ENCODE results near the gene KCTD5.
A peak's percentile ranks its signal among the peaks of the same experiment; 100 is the strongest.
"Not testable (repeated sequence)": the region's sequence is repeated elsewhere in the genome, so short reads cannot be mapped to it uniquely, and the experiment has no call there.

KCTD5 gene

DNA sequence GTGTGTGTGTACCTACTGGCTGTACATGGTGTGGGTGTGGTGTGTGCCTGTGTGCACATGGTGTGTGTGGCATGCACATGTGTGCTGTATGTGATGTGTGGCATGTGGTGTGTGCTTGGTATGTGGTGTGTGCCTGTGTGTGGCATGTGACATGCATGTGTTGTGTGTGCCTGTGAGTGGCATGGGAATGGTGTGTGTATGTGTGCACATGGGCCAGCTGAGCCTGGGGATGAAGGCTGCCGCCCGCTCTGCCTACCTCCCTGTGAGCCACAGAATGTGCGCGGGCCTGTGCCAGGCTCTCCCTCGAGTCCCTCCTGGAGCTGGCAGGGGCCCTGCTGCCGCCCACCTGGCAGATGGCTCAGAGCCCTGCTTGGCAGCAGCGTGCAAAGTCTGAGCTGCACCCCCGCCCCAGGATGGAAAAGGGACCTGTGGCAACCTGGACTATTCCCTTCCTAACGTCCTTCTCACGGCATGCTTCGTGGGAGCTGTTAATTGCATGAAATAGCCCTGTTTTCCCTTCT lies 28.4 kb downstream of the KCTD5 start:
- DNase-seq: no peak

DNA sequence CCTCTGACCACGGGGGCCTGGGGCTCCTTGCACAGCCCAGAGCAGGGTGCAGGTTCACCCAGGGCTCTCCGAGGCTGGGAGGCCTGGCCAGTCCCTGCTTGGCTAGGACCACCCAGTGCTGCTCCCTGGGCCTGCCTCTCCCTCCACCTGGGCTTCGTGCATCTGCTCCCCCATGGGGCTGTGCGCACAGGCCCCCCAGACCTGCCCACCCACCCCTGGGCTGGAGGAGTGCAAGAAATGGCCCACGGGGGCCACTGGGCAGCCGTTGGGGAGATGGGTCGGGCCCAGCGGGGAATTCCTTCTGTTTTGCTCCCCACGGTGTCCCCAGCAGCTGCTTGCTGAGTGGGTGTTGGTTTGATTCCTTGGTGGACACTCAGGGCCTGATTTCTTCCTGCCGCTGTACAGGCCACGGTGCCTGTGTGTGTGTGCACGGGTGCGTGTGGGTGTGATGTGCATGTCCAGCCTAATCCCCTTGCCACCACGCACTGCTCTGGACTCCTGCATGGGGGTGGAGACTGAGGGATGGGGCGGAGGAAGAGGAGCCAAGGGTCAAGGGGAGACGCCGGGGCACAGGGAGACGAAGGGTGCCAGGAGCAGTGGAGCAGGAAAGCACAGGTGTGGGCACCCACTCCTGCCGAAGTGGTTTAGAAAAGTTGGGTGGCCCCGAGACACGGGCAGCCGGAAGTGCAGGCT lies 29.2 kb downstream of the KCTD5 start:
- no peak for DNase-seq

DNA sequence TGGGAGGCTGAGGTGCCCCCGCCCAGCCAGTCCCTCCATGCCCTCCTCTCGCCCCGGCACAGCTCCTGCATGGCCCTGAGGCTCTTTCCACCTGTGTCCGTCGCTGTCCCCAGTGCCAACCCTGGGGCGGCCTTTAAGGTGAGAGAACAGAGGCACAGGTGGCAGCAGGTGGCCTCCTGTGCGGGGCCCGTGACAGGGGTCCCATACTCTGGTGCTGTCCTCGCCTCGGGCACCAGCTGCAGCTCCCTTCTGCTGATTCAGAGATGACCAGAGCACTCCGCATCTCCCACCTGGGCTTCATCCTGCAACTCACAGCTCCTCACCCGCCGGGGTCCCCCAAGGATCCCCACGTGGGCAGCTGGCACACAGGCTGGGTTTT lies 29.7 kb downstream of the KCTD5 start:
- DNase-seq: no peak

DNA sequence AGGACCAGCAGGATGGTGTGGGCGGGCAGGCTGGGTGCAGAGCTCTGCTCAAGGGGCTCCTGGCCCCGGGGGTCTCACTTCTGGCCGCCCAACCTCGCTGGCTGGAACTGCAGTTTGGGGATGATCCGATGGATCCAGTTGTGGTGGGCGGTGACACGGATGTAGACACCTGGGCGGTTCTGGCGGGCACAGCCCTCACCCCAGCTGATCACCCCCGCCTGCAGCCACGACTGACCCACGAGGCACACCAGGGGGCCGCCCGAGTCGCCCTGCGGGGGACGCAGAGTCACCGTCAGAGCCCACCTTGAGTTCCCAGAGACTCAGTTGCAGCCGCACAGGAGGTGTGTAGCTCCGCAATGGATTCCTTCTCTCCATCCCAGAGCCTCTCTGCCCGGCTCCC lies 30.2 kb downstream of the KCTD5 start:
- no peak for DNase-seq

DNA sequence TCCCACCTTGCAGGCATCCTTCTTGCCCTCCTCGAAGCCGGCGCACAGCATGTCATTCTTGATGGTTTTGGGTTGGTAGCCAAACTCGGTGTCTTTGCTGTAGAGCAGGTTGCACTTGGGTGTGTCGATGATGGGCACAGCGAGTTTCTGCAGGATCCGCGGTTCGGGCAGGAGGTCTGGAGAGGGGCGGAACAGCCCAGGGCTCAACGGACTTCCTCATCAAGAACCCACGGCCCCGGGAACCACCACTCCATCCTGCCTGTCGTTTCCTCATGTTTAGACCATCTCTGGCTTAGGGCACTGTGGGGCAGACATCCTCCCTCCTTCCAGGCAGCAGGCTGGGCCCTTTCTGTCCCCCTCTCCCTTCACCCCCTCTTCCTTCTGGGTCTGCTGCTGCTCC lies 31.2 kb downstream of the KCTD5 start:
- DNase-seq: no peak

DNA sequence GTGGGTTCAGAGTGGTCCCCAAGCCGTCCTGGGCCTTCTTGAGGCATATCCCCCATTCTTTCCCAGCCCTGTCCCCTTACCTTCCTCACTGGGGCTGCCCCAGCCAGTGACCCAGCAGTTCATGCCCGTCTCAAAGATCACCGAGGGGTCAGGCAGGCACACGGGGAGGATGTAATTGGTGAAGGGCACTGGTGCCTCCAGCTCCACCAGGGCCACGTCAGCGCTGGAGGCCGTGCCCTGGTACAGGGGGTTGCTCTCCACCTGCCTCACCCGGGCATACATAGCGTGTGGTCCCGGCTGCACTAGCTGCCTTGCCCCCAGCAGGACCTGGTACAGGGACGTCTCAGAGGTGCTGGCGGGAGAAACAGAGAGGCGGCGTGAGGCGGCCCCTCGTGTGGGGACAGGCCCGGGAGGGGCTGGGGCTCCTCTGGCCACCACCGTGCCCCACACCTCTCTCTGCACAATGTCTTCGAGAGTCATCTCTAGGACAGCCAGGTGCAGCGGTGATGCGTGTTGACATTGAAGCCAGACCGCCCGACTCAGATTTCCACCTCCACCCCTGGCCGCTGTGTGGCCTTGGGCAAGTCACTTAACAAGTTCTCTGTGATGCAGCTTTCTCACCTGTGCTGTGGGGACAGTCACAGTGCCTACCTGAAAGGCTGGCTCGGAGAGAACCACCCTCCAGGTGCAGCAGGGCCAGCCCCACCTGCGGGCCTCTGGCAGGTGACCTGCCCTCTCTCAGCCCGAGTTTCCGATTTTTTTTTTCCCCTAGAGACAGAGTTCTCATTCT lies 31.9 kb downstream of the KCTD5 start:
- DNase-seq: no peak

DNA sequence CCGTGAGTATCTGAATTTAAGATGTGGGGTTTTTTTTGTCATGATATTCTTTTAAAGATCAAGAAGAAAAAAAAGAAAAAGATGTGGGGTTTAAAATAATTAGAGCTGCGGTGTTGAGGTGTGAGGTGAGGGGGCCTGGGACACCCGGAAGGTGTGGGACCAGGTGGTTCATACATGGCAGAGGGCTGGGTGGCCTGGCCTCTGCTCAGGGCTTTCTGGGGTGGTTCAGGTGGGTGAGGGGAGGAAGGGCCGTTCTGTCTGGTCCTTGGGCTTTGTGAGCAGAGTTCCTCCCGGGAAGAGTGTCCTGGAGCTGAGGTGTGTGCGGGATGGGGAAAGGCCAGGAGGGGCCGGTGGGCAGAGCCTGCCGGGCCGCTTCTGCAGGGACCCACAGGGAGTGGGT lies 32.7 kb downstream of the KCTD5 start:
- no peak for DNase-seq

DNA sequence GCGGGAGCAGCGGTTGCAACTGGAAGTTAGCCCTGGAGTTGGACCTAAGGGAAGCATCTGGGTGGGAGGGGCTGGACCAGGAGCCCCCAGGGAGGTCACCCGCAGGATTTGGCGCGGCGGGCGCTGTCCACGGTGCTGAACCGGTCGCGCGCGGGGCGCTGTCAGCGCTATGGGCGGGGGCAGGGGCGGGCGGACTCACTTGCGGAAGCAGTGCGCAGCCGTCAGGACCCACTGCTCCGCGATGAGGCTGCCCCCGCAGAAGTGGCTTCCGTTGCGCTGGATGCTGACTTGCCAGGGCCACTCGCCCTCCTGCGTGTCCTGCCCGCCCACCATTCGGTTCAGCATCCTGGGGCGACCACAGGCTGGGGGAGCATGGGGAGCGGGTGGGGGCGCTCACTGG lies 33.2 kb downstream of the KCTD5 start:
- no peak for DNase-seq

DNA sequence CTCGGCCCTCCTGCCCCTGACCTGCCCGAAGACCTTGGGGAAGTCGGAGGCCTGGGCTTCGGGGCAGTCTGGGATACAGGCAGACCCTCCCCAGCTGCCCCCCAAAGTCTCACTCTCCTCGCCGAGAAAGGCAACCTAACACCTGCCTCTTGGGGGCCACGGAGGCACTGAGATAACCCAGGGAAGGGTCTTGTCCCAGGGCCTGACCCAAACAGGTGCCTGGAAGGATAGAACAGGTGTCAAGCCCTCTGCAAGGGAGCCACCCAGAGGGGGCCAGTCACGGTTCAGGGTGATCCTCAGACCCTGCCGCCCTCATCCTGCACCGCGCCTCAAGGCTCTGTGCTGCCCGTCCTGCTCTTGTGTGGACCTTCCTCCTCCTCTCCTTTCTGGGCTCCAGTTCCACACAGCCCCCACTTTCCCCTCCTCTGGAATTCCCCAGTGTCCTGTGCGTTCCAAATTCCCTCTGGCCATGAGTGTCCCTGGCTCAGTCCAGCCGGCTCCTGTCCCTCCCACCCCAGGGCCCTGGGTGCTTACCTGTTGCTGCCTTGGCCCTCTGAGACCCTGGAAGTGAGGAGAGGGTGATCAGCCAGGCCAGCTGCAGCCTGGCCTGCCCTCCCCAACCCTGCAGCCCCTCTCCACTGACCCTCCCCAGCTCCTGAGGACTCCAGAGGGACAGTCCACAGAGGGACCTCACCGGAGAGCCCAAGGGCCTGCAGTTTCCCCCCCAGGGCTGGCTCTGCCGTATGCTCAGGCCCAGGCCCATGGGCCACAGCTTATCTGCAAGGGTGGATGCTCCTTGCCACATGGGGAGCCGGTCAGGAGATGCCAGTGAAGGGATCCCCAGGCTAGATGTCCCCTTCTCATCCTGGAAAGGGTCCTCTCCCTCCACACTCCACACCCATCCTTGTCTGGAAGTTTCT lies 33.9 kb downstream of the KCTD5 start:
- no peak for DNase-seq

DNA sequence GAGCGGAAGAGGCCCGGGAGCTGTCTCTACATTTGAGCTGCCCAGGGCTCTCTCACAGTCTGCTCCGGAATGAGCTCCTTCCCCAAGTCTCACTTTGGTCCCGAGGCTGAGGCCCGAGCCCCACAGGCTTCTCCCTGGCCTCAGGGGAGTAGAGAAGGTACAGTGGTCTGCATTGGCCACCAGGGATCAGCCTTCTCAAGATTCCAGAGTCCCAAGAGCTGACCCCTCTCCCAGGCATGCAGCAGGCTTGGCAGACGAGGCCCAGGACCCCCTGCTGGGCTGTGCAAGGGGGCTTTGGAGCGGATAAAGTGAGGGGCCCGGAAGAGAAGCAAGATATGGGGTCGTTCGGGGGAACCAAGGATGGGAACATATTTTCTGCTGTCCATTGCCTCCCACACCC lies 34.6 kb downstream of the KCTD5 start:
- no peak for DNase-seq

DNA sequence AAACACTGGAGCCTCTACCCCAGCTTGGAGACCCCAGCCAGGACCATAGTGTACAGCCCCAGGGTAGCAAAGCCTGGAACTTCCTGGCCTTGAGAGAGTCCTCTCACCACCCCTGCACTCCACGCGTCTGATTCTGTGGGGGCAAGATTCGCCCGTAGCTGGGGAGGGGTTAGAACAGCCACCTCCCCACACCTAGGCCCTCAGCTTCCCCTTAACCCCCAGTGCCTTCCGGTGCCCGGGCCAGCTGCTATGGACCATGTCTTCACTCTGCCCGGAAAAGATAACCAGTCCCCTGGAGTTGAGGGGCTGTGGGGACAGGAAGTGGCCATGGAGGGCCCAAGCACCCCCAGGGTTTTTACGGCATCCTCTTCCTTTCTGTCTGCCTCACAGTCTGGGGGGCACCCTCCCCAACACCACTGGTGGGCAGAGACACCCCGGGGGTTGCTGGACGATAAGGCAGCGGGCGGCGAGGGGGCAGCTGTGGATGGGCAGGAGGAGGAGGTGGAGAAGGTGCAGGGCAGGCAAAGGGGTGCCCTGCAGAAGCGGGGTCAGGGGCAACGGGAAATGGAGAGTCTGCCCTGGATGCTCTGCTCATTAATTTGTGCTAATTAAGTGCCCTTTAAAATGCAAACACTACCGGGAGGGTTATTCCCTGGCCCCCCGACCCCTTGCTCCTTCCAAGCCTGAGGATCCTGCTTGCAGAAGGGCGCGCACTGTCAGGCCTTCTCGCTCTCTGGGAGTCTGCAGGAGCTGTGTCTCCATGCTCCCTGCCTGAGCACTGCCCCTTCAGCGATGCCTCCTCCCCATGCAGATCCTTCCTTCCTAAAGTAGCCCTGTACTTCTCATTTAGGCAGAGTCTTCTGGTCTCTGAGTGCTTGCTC lies 35.3 kb downstream of the KCTD5 start:
- DNase-seq: no peak

DNA sequence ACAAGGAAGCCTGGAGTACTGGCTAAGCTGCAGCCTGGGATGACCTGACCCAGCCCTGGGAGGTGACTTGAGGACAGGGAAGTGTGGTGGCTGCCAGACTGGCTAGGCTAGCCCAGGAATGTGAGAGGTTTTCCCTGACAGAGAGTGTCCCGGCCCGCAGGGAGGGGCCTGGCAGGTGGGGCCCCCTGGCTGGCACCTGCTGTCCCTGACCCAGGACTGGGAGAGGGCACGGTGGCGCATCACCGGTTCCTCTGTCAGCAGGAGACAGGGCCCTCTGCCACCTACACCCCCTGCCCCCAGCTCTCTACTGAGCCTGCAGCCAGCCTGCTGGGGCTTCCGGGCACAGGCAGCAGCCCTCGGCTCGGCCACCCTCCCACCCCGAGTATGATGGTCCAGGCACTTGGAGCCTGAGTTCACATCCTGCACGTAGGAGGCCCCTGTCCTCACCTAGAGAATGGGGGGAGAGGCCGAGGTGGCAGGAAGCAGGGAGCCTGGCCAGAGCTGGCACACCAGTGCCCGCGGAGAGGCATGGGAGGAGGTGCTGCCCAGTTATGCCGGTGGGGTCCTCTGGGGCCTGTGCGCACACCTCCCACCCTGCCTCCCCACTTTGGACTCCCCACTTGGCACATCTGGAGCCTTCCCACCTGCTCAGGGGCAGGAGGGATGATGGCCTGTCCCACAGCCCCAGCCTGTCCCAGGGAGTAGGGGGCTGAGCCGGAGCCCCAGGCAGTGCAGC lies 37.2 kb downstream of the KCTD5 start:
- DNase-seq: no peak

DNA sequence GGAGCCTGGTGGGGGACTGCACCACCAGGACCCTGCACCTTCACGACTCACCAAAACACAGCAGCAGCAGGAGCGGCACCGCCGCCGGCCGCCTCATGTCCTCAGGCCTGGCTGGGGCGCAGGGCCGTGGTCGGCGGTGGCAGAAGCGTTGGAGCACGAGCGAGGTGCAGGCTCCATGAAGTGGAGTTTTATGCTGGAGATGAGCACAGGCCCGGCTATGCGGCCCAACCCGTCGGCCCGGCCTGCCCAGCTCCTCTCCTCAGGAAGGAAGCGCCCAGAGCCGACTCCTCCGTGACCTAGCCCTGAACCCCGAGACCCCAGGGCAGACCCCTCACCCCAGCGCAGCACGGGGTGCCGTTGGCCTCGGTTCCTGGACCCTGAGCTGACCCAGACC lies 37.7 kb downstream of the KCTD5 start, which contains the start of gene PRSS27:
Gene PRSS27, minus strand, starts transcription at position 161 of the 394 bp plus-strand sequence. Its CDS starts 64 bp downstream, at position 97.
- DNase-seq: no peak

DNA sequence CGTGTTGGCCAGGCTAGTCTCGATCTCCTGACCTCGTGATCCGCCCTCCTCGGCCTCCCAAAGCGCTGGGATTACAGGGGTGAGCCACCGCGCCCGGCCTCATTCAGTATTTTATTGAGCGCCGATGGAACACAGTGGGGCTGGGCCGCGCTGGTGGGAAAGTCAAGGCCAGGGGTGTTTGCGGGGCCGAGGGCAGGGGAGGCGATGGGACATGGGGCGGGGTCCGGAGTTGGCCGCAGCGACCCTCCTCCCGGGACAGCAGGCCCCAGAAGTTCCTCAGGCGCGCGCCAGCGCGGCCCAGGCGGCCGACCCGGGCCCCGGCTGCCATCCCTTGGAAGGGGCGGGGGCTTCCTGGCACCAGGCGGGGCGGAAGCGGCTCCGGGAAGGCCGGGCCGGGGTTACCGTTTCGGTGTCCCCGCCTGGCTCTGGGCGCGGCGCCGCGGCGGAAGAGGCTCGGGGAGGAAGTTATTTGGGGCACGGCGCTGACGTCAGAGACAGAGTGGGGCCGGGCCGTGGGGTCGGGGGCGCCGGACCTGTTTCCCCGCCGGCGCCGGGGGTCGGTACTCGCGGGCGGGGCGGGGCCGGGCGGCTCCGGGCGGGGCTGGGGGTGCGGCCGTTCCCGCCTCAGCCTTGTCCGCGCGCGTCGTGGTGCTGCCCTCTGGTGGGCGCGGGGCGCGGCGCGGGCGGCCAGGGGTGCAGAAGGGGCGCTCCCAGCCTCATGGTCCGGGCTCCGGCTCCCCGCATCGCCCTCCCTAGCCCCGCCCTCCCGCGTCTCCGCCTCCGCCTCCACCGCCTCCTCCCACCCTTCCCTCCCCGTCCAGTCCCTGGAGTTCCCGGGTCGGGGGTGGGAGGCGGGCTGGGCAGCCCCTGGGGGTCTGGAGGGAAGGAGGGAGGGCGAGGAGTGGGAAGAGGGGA lies 38.7 kb downstream of the KCTD5 start:
- DNase-seq: peak; percentile 49

DNA sequence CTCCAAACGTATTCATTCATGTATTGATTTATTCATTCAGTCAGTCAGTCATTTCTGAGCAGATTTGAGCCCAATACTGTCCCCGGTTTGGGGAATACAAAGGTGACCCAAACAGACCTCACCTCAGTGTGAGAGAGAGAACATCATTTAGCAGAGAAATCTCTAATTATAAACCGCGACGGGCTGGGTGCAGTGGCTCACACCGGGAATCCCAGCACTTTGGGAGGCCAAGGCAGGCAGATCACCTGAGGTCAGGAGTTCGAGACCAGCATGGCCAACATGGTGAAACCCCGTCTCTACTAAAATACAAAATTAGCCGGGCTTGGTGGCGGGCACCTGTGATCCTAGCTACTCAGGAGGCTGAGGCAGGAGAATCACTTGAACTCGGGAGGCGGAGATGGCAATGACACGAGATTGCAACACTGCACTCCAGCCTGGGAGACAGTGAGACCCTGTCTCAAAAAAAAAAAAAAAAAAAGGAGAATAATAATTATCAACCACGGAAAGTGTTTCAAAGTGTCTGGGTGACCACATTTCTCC lies 39.4 kb downstream of the KCTD5 start:
- not testable (repeated sequence) for DNase-seq

DNA sequence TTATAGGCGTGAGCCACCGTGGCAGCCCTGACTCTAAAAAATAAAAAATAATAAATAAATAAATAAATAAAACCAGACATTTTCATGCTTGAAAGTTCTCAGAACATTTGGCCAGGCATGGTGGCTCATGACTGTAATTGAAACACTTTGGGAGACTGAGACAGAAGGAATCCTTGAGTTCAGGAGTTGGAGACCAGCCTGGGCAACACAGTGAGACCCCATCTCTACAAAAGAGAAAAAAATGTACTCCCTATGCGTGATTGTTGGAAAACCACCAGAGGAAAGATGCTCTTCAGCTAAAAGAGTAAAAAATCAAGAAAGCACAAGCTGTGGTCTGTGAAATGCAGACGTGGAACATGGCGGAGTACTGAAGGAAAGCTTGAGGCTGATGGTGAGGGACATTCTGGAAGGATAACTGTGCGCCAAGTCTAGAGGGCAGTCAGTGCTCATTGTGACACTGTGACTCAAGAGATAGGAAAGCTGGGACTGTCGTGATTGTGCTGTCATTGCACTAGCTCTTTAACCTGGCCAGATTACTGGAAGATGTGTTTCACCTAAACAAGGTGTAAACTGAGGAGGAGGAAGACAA lies 41.9 kb downstream of the KCTD5 start:
- DNase-seq: no peak

DNA sequence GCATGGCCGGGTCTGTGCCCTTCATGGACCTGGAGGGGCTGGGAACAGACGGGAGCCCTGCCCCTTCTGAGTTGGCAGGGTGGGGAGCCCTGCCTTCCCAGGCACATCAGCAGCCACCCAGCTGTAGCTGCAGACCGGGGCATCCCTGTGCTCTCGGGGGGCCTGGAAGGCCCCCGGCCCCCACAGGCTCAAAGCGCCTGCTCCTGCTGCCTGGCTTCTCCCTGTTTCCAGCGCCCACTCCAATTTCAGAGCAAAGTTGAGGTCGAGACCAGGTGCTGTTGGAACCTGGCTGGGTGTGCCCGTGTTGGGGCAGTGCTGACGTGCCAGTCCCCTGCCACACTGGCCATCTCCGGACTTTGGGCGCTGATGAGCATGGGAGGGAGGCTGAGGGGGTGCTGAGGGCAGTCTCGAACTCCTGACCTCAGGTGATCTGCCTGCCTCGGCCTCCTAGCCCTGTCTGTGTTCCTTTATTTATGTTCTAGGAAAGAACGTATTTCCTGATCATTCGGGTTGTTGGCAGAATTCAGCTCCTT lies 42.6 kb downstream of the KCTD5 start:
- no peak for DNase-seq

DNA sequence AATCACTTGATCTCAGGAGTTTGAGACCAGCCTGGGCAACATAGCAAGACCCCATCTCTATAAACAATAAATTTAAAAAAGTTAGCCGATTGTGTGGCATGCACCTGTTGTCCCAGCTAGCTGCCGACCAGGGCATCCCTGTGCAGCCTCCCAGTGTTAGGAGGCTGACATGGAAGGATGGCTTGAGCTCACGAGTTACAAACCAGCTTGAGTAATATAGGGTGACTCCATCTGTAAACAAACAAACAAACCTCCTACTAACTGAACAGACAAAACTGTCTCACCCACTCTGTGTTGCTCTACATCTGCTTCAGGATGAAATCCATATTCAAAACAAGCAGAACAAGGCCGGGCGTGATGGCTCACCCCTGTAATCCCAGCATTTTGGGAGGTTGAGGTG lies 44.6 kb downstream of the KCTD5 start:
- no peak for DNase-seq

DNA sequence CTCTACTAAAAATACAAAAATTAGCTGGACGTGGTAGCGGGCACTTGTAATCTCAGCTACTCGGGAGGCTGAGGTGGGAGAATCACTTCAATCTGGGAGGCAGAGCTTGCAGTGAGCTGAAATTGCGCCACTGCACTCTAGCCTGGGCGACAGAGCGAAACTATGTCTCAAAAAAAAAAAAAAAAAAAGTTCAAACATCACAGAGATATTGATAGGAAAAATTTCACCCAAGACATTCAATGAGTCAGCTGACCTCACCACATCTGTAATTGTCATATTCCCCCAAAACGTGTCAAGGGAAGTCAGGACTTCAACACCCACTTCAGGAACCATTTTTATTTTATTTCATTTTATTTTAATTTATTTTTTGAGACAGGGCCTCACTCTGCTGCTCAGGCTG lies 45.7 kb downstream of the KCTD5 start:
- DNase-seq: no peak

Measured in GF-D8 (cell line).